ENCODE data around the gene PTH1R. TPM values are rescaled to one million over a fixed set of nuclear protein-coding genes. Genes with fewer than 3 reads are reported as not detected.
"Not testable (repeated sequence)": the region's sequence is repeated elsewhere in the genome, so short reads cannot be mapped to it uniquely, and the experiment has no call there.

Gene PTH1R
- polyA plus RNA-seq, 1 donor (not counting 4 experiments of a cell fraction or from before 2014, with no cell fraction given): not detected

DNA sequence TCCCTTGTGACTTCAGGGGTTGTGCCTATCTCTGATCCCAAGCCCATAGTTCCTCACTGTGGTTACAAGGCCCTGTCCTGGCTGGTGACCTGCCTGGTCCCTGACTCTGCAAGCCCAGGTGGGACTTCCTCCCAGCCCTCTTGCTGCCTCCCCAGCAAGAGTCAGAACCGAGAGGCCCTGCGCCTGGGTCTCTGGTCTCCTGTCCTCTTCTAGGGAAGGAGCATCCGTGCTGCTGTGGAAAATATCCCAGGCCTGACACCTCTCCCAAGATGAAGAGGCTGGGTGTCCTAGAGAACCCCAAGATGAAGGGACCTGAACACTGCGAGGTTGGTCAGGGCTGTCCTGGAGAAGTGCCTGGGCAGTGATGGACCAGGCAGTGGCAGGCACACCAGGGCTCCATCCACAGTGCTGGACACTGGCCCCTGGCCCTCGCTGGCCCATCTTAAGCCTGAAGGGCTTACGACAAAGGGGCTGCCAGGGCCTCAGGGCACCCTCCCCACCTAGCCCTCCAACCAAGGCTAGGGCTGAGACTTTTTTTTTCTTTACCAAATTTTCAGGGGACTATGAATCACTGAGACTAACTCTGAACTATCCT is 32.7 kb downstream of the PTH1R start:
- FAIRE-seq (no peak), DNase-seq (ENCODE audit: low read depth, low spot score) (no peak)
- Histone ChIP-seq H2AFZ (ENCODE audit: control insufficient read depth, low read length) (no peak overlapping the region), H3K9me3 (ENCODE audit: control insufficient read depth, low read depth, low read length) (no peaks in the 10 kb centered on the region), H3K79me2 (ENCODE audit: control insufficient read depth, insufficient read depth, low read length) (no peaks in the 10 kb centered on the region), H3K9me1 (ENCODE audit: control insufficient read depth, extremely low read depth, insufficient read depth, low read length) (no peaks in the 10 kb centered on the region), H4K20me1 (ENCODE audit: control insufficient read depth, extremely low read depth, insufficient read depth, low read length) (no peaks in the 10 kb centered on the region), H3K27me3 (ENCODE audit: control insufficient read depth, extremely low read depth, insufficient read depth, low read length) (no peaks in the 10 kb centered on the region), H3K4me3 (ENCODE audit: control insufficient read depth in 2 of 3, extremely low read depth in 1 of 3, insufficient read depth in 2 of 3, low read depth in 1 of 3, low read length in 3 of 3) (no peak overlapping the region), H3K9ac (ENCODE audit: control insufficient read depth, extremely low read depth, insufficient read depth, low read length) (no peak overlapping the region), H3K4me1 (ENCODE audit: control insufficient read depth, extremely low read depth, insufficient read depth, low read length) (peaks cover 13% of the 10 kb centered on the region), H3K36me3 (ENCODE audit: control insufficient read depth in 2 of 2, extremely low read depth in 1 of 2, insufficient read depth in 2 of 2, low read length in 2 of 2) (no peaks in the 10 kb centered on the region), H3K27ac (ENCODE audit: control insufficient read depth, insufficient read depth, low read length) (no peak overlapping the region), H3K4me2 (ENCODE audit: control insufficient read depth, extremely low read depth, insufficient read depth, low read depth, low read length) (no peak overlapping the region)
- TF ChIP-seq, protein P1, sequence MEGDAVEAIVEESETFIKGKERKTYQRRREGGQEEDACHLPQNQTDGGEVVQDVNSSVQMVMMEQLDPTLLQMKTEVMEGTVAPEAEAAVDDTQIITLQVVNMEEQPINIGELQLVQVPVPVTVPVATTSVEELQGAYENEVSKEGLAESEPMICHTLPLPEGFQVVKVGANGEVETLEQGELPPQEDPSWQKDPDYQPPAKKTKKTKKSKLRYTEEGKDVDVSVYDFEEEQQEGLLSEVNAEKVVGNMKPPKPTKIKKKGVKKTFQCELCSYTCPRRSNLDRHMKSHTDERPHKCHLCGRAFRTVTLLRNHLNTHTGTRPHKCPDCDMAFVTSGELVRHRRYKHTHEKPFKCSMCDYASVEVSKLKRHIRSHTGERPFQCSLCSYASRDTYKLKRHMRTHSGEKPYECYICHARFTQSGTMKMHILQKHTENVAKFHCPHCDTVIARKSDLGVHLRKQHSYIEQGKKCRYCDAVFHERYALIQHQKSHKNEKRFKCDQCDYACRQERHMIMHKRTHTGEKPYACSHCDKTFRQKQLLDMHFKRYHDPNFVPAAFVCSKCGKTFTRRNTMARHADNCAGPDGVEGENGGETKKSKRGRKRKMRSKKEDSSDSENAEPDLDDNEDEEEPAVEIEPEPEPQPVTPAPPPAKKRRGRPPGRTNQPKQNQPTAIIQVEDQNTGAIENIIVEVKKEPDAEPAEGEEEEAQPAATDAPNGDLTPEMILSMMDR (optimal IDR thresholded peaks at IDR 0.05 in 1 of 3, IDR thresholded peaks at IDR 0.05 in 1 of 3, conservative IDR thresholded peaks at IDR 0.05 in 1 of 3; ENCODE audit: extremely low read depth in 1 of 3, insufficient read depth in 2 of 3, low read length in 3 of 3): no peak
- TF ChIP-seq EZH2 (IDR thresholded peaks at IDR 0.05; ENCODE audit: low read length): no peak
- dilution Hi-C loops (cut with MboI; ENCODE audit: extremely low pct_ligation_motif_present, low sequenced_read_pairs): no loop called here

DNA sequence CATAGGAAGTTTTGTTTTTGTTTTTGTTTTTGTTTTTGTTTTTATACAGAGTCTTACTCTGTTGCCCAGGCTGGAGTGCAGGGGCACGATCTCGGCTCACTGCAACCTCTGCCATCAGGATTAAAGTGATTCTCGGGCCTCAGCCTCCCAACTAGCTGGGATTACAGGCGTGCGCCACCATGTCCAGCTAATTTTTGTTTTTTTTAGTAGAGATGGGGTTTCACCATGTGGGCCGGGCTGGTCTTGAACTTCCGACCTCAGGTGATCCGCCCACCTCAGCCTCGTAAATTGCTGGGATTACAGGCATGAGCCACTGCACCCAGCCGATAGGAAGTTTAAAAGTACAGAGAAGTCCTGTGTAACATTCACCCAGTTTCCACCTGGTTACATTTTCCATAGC is 33.4 kb downstream of the PTH1R start:
- H3K36me3 ChIP-seq (ENCODE audit: control insufficient read depth in 2 of 2, extremely low read depth in 1 of 2, insufficient read depth in 2 of 2, low read length in 2 of 2); H4K20me1 ChIP-seq (ENCODE audit: control insufficient read depth, extremely low read depth, insufficient read depth, low read length); H3K4me3 ChIP-seq (ENCODE audit: control insufficient read depth in 2 of 3, extremely low read depth in 1 of 3, insufficient read depth in 2 of 3, low read depth in 1 of 3, low read length in 3 of 3); H3K9ac ChIP-seq (ENCODE audit: control insufficient read depth, extremely low read depth, insufficient read depth, low read length); H3K4me2 ChIP-seq (ENCODE audit: control insufficient read depth, extremely low read depth, insufficient read depth, low read depth, low read length); H3K79me2 ChIP-seq (ENCODE audit: control insufficient read depth, insufficient read depth, low read length); dilution Hi-C loops (cut with MboI; ENCODE audit: extremely low pct_ligation_motif_present, low sequenced_read_pairs); DNase-seq (ENCODE audit: low read depth, low spot score); FAIRE-seq; H3K27ac ChIP-seq (ENCODE audit: control insufficient read depth, insufficient read depth, low read length); H2AFZ ChIP-seq (ENCODE audit: control insufficient read depth, low read length); H3K9me1 ChIP-seq (ENCODE audit: control insufficient read depth, extremely low read depth, insufficient read depth, low read length); H3K9me3 ChIP-seq (ENCODE audit: control insufficient read depth, low read depth, low read length); H3K27me3 ChIP-seq (ENCODE audit: control insufficient read depth, extremely low read depth, insufficient read depth, low read length): not testable (repeated sequence)
- H3K4me1 ChIP-seq (ENCODE audit: control insufficient read depth, extremely low read depth, insufficient read depth, low read length): peaks cover 13% of the 10 kb centered on the region

DNA sequence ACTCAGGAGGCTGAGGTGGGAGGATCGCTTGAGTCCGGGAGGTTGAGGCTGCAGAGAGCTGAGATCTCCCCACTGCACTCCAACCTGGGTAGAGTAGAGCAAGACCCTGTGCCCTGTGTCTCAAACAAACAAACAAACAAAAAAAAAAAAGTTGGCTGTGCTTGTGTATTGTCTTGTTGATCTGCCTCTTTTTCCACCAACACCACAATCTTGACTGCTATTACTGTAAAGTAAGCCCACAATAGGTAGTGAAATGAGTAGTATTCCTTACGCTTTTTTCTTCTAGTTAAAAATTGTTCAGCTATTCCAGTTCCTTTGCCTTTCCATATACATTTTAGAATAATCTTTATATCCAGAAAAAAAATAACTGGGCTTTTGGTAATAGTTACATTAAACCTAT is 35.5 kb downstream of the PTH1R start:
- H4K20me1 ChIP-seq (ENCODE audit: control insufficient read depth, extremely low read depth, insufficient read depth, low read length): no peaks in the 10 kb centered on the region
- H3K27ac ChIP-seq (ENCODE audit: control insufficient read depth, insufficient read depth, low read length): no peak overlapping the region
- DNase-seq (ENCODE audit: low read depth, low spot score) (no peak), FAIRE-seq (no peak)
- no peaks in the 10 kb centered on the region for H3K79me2 ChIP-seq (ENCODE audit: control insufficient read depth, insufficient read depth, low read length)
- H3K27me3 ChIP-seq (ENCODE audit: control insufficient read depth, extremely low read depth, insufficient read depth, low read length): no peaks in the 10 kb centered on the region
- TF ChIP-seq, protein P1 (optimal IDR thresholded peaks at IDR 0.05 in 1 of 3, IDR thresholded peaks at IDR 0.05 in 1 of 3, conservative IDR thresholded peaks at IDR 0.05 in 1 of 3; ENCODE audit: extremely low read depth in 1 of 3, insufficient read depth in 2 of 3, low read length in 3 of 3): no peak
- no peak for TF ChIP-seq EZH2 (IDR thresholded peaks at IDR 0.05; ENCODE audit: low read length)
- H2AFZ ChIP-seq (ENCODE audit: control insufficient read depth, low read length): no peak overlapping the region
- peaks cover 13% of the 10 kb centered on the region for H3K4me1 ChIP-seq (ENCODE audit: control insufficient read depth, extremely low read depth, insufficient read depth, low read length)
- H3K4me2 ChIP-seq (ENCODE audit: control insufficient read depth, extremely low read depth, insufficient read depth, low read depth, low read length): no peak overlapping the region
- no peaks in the 10 kb centered on the region for H3K9me3 ChIP-seq (ENCODE audit: control insufficient read depth, low read depth, low read length)
- H3K9me1 ChIP-seq (ENCODE audit: control insufficient read depth, extremely low read depth, insufficient read depth, low read length): no peaks in the 10 kb centered on the region
- H3K4me3 ChIP-seq (ENCODE audit: control insufficient read depth in 2 of 3, extremely low read depth in 1 of 3, insufficient read depth in 2 of 3, low read depth in 1 of 3, low read length in 3 of 3): no peak overlapping the region
- dilution Hi-C loops (cut with MboI; ENCODE audit: extremely low pct_ligation_motif_present, low sequenced_read_pairs): no loop called here
- peaks cover 0 to 11% of the 10 kb centered on the region in 2 experiments for H3K36me3 ChIP-seq (ENCODE audit: control insufficient read depth in 2 of 2, extremely low read depth in 1 of 2, insufficient read depth in 2 of 2, low read length in 2 of 2)
- H3K9ac ChIP-seq (ENCODE audit: control insufficient read depth, extremely low read depth, insufficient read depth, low read length): no peak overlapping the region
